Medulla oblongata (tissue), 1 donor: ENCODE results near the gene DET1.
"Not testable (repeated sequence)": the region's sequence is repeated elsewhere in the genome, so short reads cannot be mapped to it uniquely, and the experiment has no call there.

Experiments used
- DNase-seq: peaks from one replicate; pipeline ENCODE4 v3.0.0-alpha.2; 2015; ENCODE audit errors: extremely low spot score

The DET1 gene

DNA sequence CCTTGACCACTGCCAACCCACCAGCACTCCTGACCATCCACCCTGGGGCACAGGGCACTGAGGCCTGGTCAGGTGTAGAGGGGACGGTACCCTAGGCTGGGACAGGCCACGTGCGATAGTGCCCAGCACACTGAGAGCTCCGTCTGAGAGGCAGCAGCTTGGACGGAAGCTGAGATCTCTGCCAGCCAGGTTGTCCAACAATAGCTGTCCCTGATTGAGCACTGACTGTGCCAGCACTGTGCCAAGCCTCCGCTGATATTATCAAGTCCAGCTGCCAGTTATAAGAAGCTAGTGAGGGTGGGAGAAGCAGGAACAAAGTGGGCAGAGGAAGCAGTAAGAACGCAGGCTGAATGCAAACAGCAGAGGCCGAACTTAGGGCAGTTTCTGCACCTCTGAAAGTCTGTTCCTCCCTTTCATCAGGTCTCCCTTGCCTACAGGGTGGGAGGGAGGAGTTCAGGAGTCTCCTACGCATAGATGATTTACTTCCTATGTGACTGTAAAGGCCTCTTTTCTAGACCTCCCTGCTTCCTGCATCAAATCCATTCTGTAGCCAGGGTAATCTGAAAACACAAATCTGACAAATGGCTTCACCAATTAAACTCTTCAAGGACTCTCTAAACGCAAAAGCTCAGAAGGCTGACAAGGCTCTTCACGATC, 49.2 kb downstream of the DET1 start:
- no peak for DNase-seq

DNA sequence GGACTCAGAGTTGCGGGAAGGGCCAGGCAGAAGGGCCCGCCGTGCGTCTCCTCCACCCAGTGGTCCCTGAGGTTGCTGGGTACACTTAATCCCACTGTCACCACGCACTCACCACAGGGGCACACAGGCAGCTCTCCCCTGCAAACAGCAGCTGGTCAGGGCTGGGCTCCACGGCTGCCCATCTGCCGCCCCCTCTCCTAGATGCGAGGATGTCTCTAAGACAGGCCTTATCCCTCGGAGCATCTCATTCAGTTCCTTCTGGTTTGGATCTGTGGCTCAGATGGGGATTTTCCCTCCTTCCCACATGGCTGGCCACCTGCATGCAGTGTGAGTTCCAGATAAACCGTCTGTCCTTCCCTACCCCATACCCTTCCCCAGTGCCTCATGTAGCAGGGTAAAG, 52.6 kb downstream of the DET1 start:
- no peak for DNase-seq

DNA sequence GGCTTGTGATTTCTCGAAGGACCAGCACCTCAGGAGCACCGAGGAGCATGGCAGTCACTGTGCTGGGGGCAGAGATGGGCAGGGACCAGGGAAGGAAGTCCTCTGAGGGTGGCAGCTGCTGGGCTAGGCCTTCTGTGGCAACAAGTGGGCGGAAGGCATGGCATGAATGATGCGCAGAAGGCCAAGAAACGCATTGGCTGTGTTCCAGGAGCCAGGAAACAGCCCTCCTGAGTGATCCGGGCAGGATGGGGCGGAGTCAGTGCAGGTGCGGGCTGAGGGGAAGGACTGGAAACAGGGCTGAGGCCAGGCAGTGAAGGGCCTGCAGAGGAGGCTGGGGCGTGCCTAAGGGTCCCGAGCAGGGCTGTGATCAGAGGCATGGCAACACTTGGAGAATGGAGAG, 55.3 kb downstream of the DET1 start:
- no peak for DNase-seq

DNA sequence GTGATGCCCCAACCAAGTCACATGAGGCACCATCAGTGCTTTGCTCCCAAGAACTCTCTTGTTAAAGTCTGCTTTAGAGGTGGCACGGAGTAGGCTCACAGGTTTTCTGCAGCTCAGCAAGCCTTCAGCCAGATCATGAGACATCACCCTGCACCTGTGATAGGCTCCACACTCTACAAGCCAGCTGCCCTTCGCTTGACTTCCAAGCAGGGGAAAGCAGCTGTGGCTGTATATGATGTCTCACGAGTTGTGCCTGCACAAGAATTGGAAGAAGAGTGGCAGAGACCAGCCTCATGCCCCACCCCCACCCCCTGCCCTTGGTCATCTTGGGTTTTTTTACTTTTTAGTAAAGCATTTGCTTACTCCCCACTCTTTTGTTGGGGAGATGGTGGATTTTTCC, 56.4 kb downstream of the DET1 start:
- no peak for DNase-seq

DNA sequence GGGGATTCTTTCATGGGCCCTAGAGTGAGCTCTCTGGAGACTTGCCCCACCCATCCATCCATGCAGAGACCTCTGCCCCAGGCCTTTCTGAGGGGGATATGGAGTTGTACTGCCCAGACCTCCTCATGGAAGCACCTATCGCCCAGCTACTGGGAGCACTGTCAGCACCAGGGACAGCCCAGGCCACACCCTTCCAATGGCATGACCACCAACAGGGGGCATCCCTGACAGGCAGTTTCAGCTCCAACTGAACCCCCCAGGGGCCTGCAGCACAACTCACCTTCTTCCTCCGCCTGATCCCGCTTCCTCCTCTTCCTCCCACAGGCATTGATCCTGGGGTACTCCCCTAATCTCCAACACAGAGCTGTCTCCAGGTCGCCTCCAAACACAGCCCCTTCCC, 57.2 kb downstream of the DET1 start:
- DNase-seq, result no peak

DNA sequence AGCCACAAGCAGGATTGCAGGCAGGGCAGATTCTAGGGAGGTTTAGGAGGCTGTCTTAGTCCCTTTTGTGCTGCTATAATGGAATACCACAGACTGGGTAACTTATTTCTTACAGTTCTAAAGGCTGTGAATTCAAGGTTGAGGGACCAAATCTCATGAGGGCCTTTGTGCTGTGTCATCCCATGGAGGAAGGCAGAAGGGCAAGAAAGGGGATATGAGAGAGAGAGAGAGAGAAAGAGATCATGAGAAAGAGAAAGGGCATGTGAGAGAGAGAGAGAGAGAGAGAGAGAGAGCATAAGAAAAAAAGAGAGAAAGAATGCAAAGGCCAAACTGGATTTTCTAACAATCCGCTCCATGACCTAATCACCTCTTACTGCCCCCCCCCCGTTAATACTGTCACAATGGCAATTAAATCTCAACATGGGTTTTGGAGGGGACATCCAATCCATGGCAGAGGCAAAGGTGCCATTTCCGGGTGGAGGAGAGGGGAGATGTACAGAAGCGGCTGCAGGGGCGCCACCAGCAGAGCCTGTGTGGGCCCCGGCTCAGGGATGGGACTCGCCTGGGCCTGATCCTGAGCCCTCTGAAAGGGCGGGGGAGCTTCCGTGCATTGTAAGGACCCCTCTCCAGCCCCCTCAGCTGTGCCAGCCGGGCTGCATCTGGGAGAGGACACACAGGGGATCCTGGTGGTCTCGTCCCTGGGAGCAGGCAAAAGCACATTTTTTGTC, 58.5 kb downstream of the DET1 start:
- no peak for DNase-seq

DNA sequence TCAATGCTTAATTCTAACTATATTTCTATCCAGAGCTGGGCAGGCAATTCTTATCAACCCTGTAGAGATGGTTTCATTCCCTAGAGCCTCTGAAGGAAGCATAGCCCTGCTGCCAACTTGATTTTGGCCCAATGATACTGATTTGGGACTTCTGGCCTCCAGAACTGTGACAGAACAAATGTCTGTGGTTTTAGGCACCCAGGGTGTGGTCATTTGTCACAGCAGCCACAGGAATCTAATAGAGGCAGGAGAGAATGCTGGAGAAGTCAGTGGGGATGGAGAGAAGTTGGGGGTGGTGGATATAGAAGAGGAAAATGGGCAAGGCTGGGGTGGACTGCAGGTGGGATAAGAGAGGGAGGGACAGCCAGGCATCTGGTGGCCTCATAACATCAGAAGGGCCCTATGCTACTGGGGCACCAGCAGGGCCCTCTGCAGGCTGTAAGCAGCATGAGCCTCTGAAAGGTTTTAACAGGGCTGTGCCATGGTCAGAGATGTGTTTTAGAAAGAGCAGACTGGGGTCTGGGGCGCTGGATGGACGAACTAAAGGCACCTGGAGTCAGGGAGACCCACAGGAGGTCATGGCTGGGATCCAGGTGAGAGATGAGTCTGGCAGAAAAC, 59.2 kb downstream of the DET1 start:
- DNase-seq, result no peak

DNA sequence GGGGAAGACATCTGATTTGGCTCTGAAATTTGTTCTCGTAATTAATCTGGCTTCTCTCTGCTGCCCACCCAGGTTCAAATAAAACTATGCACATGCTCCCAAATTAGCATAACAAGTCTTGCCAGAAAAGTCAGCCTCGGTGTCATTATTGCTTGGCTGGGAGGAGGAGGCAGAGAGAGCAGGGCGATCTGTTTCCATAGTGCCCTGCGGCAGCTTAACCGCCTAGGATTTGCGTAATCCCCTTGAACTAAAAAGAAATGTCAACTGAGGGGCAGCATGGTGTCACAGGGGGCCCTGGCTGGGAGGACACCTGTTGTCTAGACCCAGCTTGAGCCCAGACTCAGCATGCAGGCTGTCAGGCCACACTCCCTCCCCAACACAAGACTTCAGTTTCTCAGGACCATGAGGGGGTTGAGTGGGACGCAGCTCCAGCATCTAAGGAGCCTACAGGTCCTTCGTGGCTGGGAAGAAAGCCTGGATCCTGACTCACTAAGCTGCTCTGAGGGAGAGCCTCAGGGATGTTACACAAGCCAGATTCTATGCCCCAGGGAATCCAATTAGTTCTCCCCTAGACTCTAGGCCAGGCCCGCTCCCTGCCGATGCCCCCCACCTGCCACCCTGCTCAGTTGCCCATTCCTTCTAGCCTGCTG, 61.7 kb downstream of the DET1 start:
- peak; percentile 57 for DNase-seq

DNA sequence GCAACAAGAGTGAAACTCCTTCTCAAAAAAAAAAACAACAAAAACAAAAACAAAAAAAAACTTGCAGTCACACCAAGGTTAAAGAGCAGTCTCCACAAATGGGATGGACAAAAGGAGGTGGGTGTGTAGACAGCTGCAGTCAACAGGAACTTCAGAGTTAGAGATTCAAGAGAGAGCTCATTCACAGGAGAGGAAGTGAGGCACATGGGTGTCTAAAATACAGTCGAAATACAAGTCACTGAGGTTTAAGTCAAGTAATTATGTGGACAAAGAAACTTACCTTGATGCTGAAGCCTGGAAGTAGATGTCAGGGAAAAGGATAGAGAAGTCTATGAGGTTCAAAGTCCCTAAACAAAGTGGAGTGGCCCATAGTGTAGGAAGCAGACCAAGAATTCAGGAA, 64.2 kb downstream of the DET1 start:
- DNase-seq, result no peak

DNA sequence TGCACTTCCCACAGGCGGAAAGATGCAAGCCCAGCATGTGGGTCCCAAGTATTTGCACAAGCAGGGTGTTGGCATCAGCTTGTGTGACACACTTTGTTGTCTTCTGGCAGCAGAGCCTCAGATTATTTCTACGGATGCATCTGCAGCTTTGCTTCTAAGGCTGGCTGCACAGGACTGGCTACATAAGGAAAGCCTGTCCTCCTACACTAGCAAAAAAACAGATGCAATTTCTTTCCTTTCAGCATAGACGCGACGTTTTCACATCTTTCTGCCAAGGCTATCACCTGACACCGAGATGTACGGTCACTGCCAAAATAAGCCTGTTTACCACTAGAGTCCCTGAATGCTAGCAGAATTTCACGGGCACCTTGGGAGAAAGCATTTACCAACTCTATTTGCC, 65.5 kb downstream of the DET1 start:
- peak; percentile 35 for DNase-seq

DNA sequence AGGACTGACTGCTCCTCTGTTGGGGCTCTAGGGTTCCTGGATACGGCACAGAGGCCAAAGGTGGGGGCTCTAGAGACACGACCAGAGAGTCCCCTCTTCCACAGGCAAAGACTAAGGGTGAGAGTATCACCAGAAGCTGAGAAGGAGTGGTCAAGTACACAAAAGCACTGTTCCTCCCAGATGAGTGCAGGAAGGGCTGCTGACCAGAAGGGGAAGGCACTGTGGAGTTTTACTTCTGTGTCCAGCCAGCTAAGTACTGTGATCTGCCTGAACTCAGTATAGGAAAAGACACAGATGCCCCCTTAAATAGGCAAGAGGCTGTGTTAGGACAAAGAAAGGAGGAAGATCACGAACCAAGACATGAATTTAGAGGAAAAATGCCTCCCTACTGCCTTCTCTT, 67.3 kb downstream of the DET1 start:
- no peak for DNase-seq

DNA sequence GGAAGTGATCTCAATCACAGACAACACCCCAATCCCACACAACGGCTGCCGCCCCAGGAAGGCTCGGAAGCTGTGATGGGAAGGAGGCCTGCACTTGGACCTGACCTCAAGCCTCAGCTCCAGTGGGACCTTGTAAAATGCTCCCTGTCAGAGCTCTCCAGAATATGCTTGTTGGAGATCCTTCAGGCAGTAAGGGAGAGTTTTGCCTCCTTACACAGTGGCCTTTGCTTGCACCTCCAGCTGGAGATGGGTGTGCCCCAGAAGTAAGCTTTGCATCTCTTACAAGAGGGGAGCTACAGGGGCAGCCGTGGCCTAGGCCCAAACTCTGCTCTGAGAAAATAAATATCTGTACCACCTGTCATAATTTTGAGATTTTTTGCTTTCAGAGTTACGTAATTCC, 68.6 kb downstream of the DET1 start:
- no peak for DNase-seq

DNA sequence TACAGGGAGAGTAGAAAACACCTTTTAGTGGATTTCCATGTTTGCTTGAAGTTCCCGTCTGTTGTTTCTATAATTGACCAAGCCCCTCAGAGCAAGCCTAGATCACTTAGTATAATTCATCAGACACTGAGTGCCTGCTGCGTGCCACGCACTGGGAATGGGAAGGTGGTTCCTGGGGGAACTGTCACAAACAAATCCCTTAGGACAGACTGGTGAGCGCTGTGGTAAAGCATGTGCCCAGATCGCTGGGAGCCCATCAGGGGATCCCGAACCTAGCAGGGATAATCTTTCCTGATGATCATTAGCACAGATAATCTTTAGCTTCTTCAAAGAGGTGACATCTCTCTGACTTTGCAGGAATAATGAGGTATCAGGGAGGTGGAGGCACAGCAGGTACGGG, 69.4 kb downstream of the DET1 start:
- no peak for DNase-seq

DNA sequence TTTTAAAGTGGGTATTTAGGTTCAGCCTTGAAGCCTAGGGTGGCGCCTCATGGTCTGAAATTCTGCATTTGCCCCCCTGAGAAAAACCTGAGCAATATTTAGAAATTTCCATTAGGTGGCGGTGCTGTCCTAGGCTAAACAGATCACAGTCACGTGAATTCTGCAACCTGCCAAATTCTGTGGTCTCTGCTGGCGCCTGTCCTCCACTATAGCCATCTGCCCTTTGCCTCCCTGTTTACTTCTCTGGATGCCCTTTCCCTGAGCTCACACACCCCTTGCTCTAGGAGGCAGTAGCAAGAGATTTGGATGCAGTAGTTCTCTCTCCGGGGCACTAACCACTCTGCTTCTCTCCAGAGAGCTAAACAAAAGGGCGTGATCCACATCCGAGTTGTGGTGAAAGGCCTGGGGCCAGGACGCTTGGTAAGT, 69.8 kb downstream of the DET1 start:
- peak; percentile 68 for DNase-seq

DNA sequence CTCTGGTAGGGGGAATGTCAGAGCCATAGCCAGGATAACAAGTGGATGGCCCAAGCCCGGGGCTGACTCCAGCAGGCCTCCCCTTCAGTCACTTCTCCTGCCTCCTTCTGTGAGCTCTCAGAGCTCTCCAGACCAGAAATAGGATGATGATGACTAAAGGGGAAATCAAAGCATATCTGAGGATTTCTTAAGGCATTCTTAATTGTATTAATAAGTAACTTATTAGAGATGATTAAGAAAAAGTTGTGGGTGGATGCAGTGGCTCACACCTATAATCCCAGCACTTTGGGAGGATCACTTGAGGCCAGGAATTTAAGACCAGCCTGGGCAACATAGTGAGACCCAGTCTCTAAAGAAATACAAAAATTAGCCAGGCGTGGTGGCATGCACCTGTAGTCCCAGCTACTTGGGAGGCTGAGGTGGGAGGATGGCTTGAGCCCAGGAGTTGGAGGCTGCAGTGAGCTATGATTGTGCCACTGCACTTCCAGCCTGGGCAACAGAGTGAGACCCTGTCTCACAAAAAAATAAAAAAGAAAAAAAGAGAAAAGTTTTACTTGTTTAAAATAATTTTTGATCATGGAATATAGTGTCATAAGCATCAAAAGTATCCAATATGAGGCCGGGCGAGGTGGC, 72.7 kb downstream of the DET1 start:
- DNase-seq, result not testable (repeated sequence)

DNA sequence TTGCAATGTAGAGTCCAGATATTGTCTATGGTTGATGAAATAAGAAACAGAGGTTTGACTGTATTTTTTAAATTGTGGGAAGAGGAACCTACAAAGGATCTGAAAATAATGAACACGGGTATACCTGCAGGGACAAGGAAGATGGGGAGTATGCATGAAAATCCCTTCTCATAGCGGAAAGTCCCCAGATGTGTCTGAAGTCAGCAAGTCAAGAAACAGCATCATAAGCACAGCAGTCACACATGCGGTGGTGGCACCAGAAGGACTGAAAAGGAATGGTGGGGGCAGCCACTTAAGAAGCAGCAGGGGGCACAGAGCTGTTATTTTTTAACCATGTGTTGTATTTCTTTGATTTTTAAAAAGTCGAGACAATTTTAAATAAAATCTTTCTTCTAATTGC, 74.3 kb downstream of the DET1 start:
- no peak for DNase-seq

DNA sequence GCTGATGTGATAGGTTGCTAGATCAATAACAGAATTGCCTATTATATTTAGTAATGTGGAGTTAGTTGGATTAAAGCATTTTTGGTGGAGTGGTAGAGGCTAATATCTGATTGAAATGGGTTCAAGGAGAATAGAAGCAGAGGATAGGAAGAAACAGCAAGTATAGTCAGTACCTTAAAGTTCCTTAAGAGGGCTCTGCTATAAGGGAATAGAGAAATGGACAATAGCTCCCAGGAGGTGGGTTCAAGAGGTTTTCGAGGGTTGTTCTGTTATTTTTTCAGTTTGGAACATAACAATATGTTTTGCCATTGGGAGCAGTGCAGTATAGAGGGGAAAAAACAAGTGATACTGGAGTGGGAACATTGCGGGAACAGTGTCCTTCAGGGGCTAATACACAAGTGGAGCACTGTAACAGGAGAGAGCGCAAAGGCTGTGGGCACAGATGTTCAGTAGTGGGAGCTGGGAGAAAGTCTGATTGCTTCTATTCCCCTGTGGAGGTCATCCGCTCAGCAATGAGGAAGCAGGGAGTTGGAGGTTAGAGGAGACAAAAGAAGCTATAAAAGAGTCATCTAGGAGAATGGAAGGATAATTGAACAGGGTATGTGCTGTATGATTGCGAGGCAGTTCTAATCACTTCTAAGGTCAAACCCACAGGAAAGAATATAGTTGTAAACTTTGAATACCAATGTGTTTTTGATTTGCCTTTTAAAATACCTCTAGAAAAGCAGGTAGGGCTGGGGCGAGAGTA, 75.7 kb downstream of the DET1 start:
- DNase-seq, result no peak

DNA sequence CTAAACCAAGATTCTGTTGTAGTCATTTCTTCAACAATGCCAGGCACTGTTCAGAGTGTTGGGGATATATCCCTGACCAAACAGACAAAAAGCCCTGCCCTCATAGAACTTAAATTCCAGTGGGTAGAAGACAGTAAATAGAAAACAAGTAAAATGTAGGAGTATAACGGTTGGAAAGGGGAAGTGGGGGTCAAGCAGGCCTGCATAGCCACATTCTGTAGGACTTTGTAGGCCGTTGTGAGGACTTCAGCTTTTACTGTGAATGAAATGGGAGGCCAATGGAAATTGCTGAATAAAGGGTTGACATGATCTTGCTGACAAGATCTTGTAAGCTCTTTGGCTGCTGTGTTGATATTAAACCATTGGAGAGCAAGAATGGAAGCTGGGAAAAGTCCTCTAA, 77.2 kb downstream of the DET1 start:
- DNase-seq, result no peak

DNA sequence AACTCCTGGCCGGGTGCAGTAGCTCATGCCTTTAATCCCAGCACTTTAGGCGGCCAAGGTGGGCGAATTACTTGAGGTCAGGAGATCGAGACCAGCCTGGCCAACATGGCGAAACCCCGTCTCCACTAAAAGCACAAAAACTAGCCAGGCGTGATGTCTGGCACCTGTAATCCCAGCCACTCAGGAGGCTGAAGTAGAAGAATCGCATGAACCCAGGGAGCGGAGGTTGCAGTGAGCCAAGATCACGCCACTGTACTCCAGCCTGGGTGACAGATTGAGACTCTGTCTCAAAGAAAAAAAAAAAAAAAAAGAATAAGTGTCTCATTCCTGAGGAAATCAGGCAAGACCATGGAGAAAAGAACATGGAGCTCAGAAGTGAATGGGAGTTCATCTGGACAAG, 77.8 kb downstream of the DET1 start:
- DNase-seq, result not testable (repeated sequence)

DNA sequence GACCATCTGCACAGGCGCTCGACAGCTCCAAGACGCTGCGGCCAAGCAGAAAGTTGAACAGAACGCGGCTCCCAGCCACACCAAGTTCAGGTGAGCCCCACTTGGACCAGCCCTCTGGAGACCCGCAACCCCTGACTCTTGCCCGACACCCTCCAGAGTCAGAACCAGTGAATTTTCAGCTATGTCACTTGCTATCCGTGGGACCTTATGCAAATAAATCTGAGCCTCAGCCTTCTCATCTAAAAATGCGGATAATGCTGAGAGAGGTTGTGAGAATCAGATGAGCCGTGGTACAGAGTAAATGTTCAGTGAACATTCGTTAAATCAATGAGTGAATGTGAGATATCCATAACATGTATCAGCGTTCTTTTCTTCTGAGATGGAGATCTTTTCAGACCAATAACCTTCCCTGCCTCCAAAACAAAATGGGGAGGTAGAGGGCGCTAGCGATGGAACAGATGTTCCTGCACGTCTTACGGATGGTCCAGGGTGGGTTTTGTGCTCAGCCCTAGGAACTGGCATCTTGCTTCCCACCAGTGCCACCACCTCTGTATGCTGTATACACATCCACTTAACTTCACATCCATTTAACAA, 78.4 kb downstream of the DET1 start:
- no peak for DNase-seq
